HEK293 (cell line): Measurements from ENCODE around the gene ZNF326.

Experiments used
- ELK4 ChIP-seq: IDR thresholded peaks from 2 replicates; pipeline ENCODE4 v1.6.1; 2011; ENCODE audit warnings: mild to moderate bottlenecking, low read depth, low read length, borderline replicate concordance
- HOXC10 ChIP-seq: sonication (generic); formaldehyde crosslinking; IDR thresholded peaks from 2 replicates; pipeline ENCODE4 v1.8.1; 2023; ENCODE audit warnings: mild to moderate bottlenecking, missing genetic modification reagents
- YY1 ChIP-seq: fragments of 450-650 bp; formaldehyde crosslinking; IDR thresholded peaks from 2 replicates; pipeline ENCODE4 v1.5.1; 2018; ENCODE audit warnings: missing biosample characterization, missing genetic modification characterization
- ZNF24 ChIP-seq: fragments of 450-650 bp; formaldehyde crosslinking; IDR thresholded peaks from 2 replicates; pipeline ENCODE4 v1.5.1; 2016; ENCODE audit warnings: missing biosample characterization, missing genetic modification characterization
- ZNF302 ChIP-seq: fragments of 450-650 bp; formaldehyde crosslinking; IDR thresholded peaks from 2 replicates; pipeline ENCODE4 v1.5.1; 2016; ENCODE audit warnings: missing biosample characterization, missing genetic modification characterization, low read depth
- ZNF645 ChIP-seq: fragments of 450-650 bp; formaldehyde crosslinking; IDR thresholded peaks from 2 replicates; pipeline ENCODE4; 2016; ENCODE audit warnings: missing biosample characterization, missing genetic modification characterization
- ZNF830 ChIP-seq: fragments of 450-650 bp; IDR thresholded peaks from 2 replicates; pipeline ENCODE4 v1.5.0; 2018; ENCODE audit warnings: missing biosample characterization, missing genetic modification characterization, low read depth, mild to moderate bottlenecking, moderate library complexity
- ZNF837 ChIP-seq: fragments of 450-650 bp; formaldehyde crosslinking; IDR thresholded peaks from 2 replicates; pipeline ENCODE4 v1.5.1; 2016; ENCODE audit warnings: missing biosample characterization, missing genetic modification characterization
- TF ChIP-seq, protein P1 (sequence below): fragments of 450-650 bp; formaldehyde crosslinking; IDR thresholded peaks from 2 replicates; pipeline ENCODE4 v1.5.1; 2016; ENCODE audit warnings: missing biosample characterization, missing genetic modification characterization
- TF ChIP-seq, protein P2 (sequence below): fragments of 450-650 bp; formaldehyde crosslinking; IDR thresholded peaks from 2 replicates; pipeline ENCODE4 v1.5.1; 2016; ENCODE audit warnings: missing biosample characterization, missing genetic modification characterization
- TF ChIP-seq, protein P3 (sequence below): fragments of 450-650 bp; formaldehyde crosslinking; IDR thresholded peaks from 2 replicates; pipeline ENCODE4 v1.5.1; 2016; ENCODE audit warnings: missing biosample characterization, missing genetic modification characterization
- TF ChIP-seq, protein P4 (sequence below): fragments of 450-650 bp; formaldehyde crosslinking; IDR thresholded peaks from 2 replicates; pipeline ENCODE4 v1.5.1; 2016; ENCODE audit warnings: missing biosample characterization, missing genetic modification characterization
- TF ChIP-seq, protein P5 (sequence below): fragments of 450-650 bp; formaldehyde crosslinking; IDR thresholded peaks from 2 replicates; pipeline ENCODE4 v1.5.1; 2017; ENCODE audit warnings: missing biosample characterization, missing genetic modification characterization
- TF ChIP-seq, protein P6 (sequence below): fragments of 450-650 bp; formaldehyde crosslinking; IDR thresholded peaks from 2 replicates; pipeline ENCODE4 v1.5.1; 2016; ENCODE audit warnings: missing biosample characterization, missing genetic modification characterization

- TF ChIP-seq, protein P1, sequence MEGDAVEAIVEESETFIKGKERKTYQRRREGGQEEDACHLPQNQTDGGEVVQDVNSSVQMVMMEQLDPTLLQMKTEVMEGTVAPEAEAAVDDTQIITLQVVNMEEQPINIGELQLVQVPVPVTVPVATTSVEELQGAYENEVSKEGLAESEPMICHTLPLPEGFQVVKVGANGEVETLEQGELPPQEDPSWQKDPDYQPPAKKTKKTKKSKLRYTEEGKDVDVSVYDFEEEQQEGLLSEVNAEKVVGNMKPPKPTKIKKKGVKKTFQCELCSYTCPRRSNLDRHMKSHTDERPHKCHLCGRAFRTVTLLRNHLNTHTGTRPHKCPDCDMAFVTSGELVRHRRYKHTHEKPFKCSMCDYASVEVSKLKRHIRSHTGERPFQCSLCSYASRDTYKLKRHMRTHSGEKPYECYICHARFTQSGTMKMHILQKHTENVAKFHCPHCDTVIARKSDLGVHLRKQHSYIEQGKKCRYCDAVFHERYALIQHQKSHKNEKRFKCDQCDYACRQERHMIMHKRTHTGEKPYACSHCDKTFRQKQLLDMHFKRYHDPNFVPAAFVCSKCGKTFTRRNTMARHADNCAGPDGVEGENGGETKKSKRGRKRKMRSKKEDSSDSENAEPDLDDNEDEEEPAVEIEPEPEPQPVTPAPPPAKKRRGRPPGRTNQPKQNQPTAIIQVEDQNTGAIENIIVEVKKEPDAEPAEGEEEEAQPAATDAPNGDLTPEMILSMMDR (tag by site-specific recombination), result no peak
- TF ChIP-seq ZNF837 (tag by site-specific recombination), result no peak
- TF ChIP-seq ZNF645 (tag by site-specific recombination), result no peak
- TF ChIP-seq YY1 (tag by site-specific recombination), result no peak
- no peak for TF ChIP-seq ZNF302 (tag by site-specific recombination)
- TF ChIP-seq, protein P2, sequence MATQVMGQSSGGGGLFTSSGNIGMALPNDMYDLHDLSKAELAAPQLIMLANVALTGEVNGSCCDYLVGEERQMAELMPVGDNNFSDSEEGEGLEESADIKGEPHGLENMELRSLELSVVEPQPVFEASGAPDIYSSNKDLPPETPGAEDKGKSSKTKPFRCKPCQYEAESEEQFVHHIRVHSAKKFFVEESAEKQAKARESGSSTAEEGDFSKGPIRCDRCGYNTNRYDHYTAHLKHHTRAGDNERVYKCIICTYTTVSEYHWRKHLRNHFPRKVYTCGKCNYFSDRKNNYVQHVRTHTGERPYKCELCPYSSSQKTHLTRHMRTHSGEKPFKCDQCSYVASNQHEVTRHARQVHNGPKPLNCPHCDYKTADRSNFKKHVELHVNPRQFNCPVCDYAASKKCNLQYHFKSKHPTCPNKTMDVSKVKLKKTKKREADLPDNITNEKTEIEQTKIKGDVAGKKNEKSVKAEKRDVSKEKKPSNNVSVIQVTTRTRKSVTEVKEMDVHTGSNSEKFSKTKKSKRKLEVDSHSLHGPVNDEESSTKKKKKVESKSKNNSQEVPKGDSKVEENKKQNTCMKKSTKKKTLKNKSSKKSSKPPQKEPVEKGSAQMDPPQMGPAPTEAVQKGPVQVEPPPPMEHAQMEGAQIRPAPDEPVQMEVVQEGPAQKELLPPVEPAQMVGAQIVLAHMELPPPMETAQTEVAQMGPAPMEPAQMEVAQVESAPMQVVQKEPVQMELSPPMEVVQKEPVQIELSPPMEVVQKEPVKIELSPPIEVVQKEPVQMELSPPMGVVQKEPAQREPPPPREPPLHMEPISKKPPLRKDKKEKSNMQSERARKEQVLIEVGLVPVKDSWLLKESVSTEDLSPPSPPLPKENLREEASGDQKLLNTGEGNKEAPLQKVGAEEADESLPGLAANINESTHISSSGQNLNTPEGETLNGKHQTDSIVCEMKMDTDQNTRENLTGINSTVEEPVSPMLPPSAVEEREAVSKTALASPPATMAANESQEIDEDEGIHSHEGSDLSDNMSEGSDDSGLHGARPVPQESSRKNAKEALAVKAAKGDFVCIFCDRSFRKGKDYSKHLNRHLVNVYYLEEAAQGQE, result no peak
- TF ChIP-seq, protein P3, sequence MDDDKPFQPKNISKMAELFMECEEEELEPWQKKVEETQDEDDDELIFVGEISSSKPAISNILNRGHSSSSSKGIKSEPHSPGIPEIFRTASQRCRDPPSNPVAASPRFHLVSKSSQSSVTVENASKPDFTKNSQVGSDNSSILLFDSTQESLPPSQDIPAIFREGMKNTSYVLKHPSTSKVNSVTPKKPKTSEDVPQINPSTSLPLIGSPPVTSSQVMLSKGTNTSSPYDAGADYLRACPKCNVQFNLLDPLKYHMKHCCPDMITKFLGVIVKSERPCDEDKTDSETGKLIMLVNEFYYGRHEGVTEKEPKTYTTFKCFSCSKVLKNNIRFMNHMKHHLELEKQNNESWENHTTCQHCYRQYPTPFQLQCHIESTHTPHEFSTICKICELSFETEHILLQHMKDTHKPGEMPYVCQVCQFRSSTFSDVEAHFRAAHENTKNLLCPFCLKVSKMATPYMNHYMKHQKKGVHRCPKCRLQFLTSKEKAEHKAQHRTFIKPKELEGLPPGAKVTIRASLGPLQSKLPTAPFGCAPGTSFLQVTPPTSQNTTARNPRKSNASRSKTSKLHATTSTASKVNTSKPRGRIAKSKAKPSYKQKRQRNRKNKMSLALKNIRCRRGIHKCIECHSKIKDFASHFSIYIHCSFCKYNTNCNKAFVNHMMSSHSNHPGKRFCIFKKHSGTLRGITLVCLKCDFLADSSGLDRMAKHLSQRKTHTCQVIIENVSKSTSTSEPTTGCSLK (tag by site-specific recombination), result no peak
- TF ChIP-seq, protein P4, sequence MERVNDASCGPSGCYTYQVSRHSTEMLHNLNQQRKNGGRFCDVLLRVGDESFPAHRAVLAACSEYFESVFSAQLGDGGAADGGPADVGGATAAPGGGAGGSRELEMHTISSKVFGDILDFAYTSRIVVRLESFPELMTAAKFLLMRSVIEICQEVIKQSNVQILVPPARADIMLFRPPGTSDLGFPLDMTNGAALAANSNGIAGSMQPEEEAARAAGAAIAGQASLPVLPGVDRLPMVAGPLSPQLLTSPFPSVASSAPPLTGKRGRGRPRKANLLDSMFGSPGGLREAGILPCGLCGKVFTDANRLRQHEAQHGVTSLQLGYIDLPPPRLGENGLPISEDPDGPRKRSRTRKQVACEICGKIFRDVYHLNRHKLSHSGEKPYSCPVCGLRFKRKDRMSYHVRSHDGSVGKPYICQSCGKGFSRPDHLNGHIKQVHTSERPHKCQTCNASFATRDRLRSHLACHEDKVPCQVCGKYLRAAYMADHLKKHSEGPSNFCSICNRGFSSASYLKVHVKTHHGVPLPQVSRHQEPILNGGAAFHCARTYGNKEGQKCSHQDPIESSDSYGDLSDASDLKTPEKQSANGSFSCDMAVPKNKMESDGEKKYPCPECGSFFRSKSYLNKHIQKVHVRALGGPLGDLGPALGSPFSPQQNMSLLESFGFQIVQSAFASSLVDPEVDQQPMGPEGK, result no peak
- TF ChIP-seq ZNF830, result no peak
- no peak for TF ChIP-seq HOXC10 (CRISPR knock-in tag)
- TF ChIP-seq, protein P5, sequence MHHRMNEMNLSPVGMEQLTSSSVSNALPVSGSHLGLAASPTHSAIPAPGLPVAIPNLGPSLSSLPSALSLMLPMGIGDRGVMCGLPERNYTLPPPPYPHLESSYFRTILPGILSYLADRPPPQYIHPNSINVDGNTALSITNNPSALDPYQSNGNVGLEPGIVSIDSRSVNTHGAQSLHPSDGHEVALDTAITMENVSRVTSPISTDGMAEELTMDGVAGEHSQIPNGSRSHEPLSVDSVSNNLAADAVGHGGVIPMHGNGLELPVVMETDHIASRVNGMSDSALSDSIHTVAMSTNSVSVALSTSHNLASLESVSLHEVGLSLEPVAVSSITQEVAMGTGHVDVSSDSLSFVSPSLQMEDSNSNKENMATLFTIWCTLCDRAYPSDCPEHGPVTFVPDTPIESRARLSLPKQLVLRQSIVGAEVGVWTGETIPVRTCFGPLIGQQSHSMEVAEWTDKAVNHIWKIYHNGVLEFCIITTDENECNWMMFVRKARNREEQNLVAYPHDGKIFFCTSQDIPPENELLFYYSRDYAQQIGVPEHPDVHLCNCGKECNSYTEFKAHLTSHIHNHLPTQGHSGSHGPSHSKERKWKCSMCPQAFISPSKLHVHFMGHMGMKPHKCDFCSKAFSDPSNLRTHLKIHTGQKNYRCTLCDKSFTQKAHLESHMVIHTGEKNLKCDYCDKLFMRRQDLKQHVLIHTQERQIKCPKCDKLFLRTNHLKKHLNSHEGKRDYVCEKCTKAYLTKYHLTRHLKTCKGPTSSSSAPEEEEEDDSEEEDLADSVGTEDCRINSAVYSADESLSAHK, result no peak
- no peak for TF ChIP-seq ZNF24
- TF ChIP-seq, protein P6, sequence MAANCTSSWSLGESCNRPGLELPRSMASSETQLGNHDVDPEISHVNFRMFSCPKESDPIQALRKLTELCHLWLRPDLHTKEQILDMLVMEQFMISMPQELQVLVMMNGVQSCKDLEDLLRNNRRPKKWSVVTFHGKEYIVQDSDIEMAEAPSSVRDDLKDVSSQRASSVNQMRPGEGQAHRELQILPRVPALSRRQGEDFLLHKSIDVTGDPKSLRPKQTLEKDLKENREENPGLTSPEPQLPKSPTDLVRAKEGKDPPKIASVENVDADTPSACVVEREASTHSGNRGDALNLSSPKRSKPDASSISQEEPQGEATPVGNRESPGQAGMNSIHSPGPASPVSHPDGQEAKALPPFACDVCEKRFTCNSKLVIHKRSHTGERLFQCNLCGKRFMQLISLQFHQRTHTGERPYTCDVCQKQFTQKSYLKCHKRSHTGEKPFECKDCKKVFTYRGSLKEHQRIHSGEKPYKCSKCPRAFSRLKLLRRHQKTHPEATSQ, result no peak
- no peak for TF ChIP-seq ELK4
Observed at GRCh38 chr1:89998306-89998705, 3.4 kb downstream of the ZNF326 start.
